T-helper 1 cell treated with Interleukin-12 subunit alpha and Interleukin-12 subunit beta and Interleukin-4 antibody, amounts not matched to agents 30 μg/mL and 1 μg/mL, for 36 hours (primary cell): Measurements from ENCODE around the gene DISP2.

ENCODE experiments used
- H3K27ac Mint-ChIP-seq: one replicate; pipeline ENCODE4 v1.8.0; 2021; ENCODE audit warnings: mild to moderate bottlenecking, mixed read lengths
- H3K27me3 Mint-ChIP-seq: one replicate; pipeline ENCODE4 v1.8.0; 2021; ENCODE audit warnings: low read depth, mixed read lengths
- H3K36me3 Mint-ChIP-seq: one replicate; pipeline ENCODE4 v1.8.0; 2021; ENCODE audit warnings: low read depth, mixed read lengths
- H3K4me1 Mint-ChIP-seq: one replicate; pipeline ENCODE4 v1.8.0; 2021; ENCODE audit warnings: low read depth, mixed read lengths
- H3K4me3 Mint-ChIP-seq: one replicate; pipeline ENCODE4 v1.8.0; 2021; ENCODE audit warnings: mild to moderate bottlenecking, moderate library complexity, mixed read lengths
- H3K9me3 Mint-ChIP-seq: one replicate; pipeline ENCODE4 v1.8.0; 2021; ENCODE audit warnings: mixed read lengths

The DISP2 gene

GRCh38 chr15:40397688-40398412 is 39.8 kb downstream of the DISP2 start:
- H3K4me1 Mint-ChIP-seq, result peaks cover 24% of the 10 kb centered on the region
- H3K27ac Mint-ChIP-seq, result no peak overlapping the region
- H3K9me3 Mint-ChIP-seq, result no peaks in the 10 kb centered on the region

GRCh38 chr15:40398413-40398873 is 40.4 kb downstream of the DISP2 start:
- Mint-ChIP-seq H3K27ac (peak overlapping the region; percentile 62), H3K4me3 (peak overlapping the region; percentile 65), H3K9me3 (no peaks in the 10 kb centered on the region), H3K27me3 (no peaks in the 10 kb centered on the region), H3K36me3 (peaks cover 20% of the 10 kb centered on the region), H3K4me1 (peaks cover 26% of the 10 kb centered on the region)

More at GRCh38 chr15:40397688-40398412, 39.8 kb downstream of the DISP2 start:
- H3K36me3 Mint-ChIP-seq, result peaks cover 25% of the 10 kb centered on the region
- peak overlapping the region; percentile 65 for H3K4me3 Mint-ChIP-seq
- H3K27me3 Mint-ChIP-seq, result no peaks in the 10 kb centered on the region

DNA sequence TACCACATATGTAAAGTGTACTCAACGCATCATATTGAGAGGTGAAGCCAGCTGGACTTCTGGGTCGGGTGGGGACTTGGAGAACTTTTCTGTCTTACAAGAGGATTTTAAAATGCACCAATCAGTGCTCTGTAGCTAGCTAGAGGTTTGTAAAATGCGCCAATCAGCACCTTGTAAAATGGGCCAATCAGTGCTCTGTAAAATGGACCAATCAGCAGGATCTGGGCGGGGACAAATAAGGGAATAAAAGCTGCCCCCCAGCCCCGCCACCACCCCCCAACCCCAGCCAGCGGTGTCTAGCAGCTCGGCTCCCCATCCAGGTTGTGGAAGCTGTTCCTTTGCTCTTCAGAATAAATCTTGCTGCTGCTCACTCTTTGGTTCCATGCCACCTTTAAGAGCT is 41.4 kb downstream of the DISP2 start:
- H3K36me3 Mint-ChIP-seq, result peaks cover 14% of the 10 kb centered on the region
- no peaks in the 10 kb centered on the region for H3K9me3 Mint-ChIP-seq
- peaks cover 31% of the 10 kb centered on the region for H3K4me1 Mint-ChIP-seq
- H3K27me3 Mint-ChIP-seq, result no peaks in the 10 kb centered on the region
- no peak overlapping the region for H3K4me3 Mint-ChIP-seq
- no peak overlapping the region for H3K27ac Mint-ChIP-seq

DNA sequence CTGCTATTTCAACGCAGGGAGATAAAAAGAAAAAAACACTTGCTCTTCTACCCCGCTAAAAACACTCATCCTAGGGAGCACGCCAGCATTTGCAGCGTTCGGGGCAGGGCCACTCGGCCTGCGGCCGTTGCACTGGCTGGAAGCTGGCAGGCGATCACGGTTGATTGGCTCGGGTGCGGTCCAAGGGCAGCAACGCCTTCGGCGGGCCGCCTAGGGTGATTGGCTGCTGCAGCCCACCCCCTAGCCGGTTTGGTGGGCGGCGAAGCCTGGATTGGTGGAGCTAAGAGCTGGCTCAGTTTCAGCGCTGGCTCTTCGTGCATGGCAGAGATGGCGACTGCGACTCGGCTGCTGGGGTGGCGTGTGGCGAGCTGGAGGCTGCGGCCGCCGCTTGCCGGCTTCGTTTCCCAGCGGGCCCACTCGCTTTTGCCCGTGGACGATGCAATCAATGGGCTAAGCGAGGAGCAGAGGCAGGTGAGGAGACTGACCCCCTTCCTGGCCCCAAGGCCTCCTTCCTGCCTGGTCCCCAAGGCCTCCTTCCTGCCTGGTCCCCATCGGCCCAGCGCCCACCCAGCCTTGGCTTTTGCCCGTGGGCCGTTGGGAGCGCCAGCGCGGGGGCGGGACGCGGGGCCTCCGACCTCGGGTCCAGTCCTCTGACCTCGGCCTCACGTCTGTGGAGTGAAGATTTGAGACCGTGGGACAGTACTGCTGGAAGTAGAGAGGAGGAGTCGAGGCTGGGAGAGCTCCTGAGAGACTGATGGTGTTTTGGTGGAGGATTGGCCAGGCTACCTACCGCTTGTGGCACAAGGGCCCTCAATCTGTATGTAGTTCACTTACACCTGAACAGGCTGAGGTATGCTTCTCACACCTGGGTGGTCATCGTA is 47.7 kb downstream of the DISP2 start, which contains the start of gene IVD:
Gene IVD, plus strand, starts transcription at position 295 of the 881 bp plus-strand sequence. Its CDS starts 33 bp downstream, at position 328.
- no peaks in the 10 kb centered on the region for H3K27me3 Mint-ChIP-seq
- H3K4me3 Mint-ChIP-seq, result peak within 1 kb of the TSS; percentile 87
- peaks cover 12% of the 10 kb centered on the region for H3K36me3 Mint-ChIP-seq
- H3K4me1 Mint-ChIP-seq, result peaks cover 37% of the 10 kb centered on the region
- H3K9me3 Mint-ChIP-seq, result no peaks in the 10 kb centered on the region
- peak within 1 kb of the TSS; percentile 70 for H3K27ac Mint-ChIP-seq

- H3K4me1 Mint-ChIP-seq, result peaks cover 37% of the 10 kb centered on the region
- H3K4me3 Mint-ChIP-seq, result no peak overlapping the region
- H3K27ac Mint-ChIP-seq, result peak overlapping the region; percentile 10
- H3K27me3 Mint-ChIP-seq, result no peaks in the 10 kb centered on the region
- no peaks in the 10 kb centered on the region for H3K9me3 Mint-ChIP-seq
- peaks cover 23% of the 10 kb centered on the region for H3K36me3 Mint-ChIP-seq
Measured at GRCh38 chr15:40407330-40407990, 49.4 kb downstream of the DISP2 start.

GRCh38 chr15:40409366-40409765 is 51.3 kb downstream of the DISP2 start:
- H3K9me3 Mint-ChIP-seq, result no peaks in the 10 kb centered on the region
- peaks cover 31% of the 10 kb centered on the region for H3K4me1 Mint-ChIP-seq
- peaks cover 24% of the 10 kb centered on the region for H3K36me3 Mint-ChIP-seq
- no peak overlapping the region for H3K27ac Mint-ChIP-seq
- H3K27me3 Mint-ChIP-seq, result no peaks in the 10 kb centered on the region
- no peak overlapping the region for H3K4me3 Mint-ChIP-seq

DNA sequence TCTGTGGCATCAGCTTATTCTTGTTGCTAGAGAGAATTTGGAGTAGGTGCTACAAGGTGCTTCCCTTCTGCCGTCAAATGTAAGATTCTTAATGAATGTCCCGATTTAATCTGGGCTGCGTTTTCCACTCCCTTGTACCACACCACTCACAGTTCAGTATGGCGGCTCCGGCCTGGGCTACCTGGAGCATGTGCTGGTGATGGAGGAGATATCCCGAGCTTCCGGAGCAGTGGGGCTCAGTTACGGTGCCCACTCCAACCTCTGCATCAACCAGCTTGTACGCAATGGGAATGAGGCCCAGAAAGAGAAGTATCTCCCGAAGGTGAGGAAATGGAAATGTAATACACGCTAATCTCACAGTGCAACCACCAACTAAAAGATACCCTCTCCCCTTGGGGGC is 52.5 kb downstream of the DISP2 start:
- no peaks in the 10 kb centered on the region for H3K9me3 Mint-ChIP-seq
- H3K36me3 Mint-ChIP-seq, result peaks cover 24% of the 10 kb centered on the region
- no peak overlapping the region for H3K4me3 Mint-ChIP-seq
- H3K4me1 Mint-ChIP-seq, result peaks cover 21% of the 10 kb centered on the region
- H3K27ac Mint-ChIP-seq, result no peak overlapping the region
- H3K27me3 Mint-ChIP-seq, result no peaks in the 10 kb centered on the region

GRCh38 chr15:40412095-40412759 is 54.2 kb downstream of the DISP2 start:
- Mint-ChIP-seq H3K4me3 (no peak overlapping the region), H3K4me1 (peaks cover 19% of the 10 kb centered on the region), H3K27ac (no peak overlapping the region), H3K36me3 (peaks cover 24% of the 10 kb centered on the region), H3K9me3 (no peaks in the 10 kb centered on the region), H3K27me3 (no peaks in the 10 kb centered on the region)

DNA sequence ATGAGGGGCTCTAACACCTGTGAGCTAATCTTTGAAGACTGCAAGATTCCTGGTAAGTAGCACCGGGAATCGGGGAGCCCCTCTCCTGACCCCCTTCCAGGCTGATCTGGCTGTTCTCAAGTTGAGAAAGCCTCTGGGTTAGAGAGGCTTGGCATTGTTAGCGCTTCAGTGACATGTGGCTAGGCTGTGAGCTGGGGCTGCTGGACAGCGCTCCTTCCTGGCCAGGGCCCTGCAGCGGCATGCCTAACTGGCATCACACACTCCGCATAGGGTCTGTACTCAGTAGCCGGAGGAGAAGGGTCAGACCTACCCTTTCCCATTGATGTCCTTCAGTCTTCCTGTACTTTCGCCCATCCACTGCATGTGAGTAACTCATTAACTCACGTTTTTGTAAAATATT is 55.0 kb downstream of the DISP2 start:
- Mint-ChIP-seq H3K27ac (no peak overlapping the region), H3K4me1 (peaks cover 11% of the 10 kb centered on the region), H3K4me3 (no peak overlapping the region), H3K27me3 (no peaks in the 10 kb centered on the region), H3K9me3 (no peaks in the 10 kb centered on the region), H3K36me3 (peaks cover 22% of the 10 kb centered on the region)

GRCh38 chr15:40414816-40415215 is 56.8 kb downstream of the DISP2 start:
- H3K36me3 Mint-ChIP-seq, result peaks cover 22% of the 10 kb centered on the region
- no peaks in the 10 kb centered on the region for H3K27me3 Mint-ChIP-seq
- H3K4me3 Mint-ChIP-seq, result no peak overlapping the region
- H3K9me3 Mint-ChIP-seq, result no peaks in the 10 kb centered on the region
- peaks cover 3% of the 10 kb centered on the region for H3K4me1 Mint-ChIP-seq
- no peak overlapping the region for H3K27ac Mint-ChIP-seq

- Mint-ChIP-seq H3K27ac (no peak overlapping the region), H3K27me3 (no peaks in the 10 kb centered on the region), H3K4me3 (no peak overlapping the region), H3K4me1 (no peaks in the 10 kb centered on the region), H3K36me3 (peaks cover 21% of the 10 kb centered on the region), H3K9me3 (no peaks in the 10 kb centered on the region)
Measured at GRCh38 chr15:40415226-40415625, 57.2 kb downstream of the DISP2 start.

- H3K4me3 Mint-ChIP-seq, result no peak overlapping the region
- H3K36me3 Mint-ChIP-seq, result peaks cover 13% of the 10 kb centered on the region
- H3K27me3 Mint-ChIP-seq, result no peaks in the 10 kb centered on the region
Measured at GRCh38 chr15:40416056-40416455, 58.0 kb downstream of the DISP2 start.

GRCh38 chr15:40418126-40418525 is 60.1 kb downstream of the DISP2 start:
- Mint-ChIP-seq H3K27ac (no peak overlapping the region), H3K27me3 (no peaks in the 10 kb centered on the region), H3K4me1 (peaks cover 3% of the 10 kb centered on the region), H3K36me3 (peaks cover 2% of the 10 kb centered on the region), H3K4me3 (no peak overlapping the region), H3K9me3 (no peaks in the 10 kb centered on the region)

More at GRCh38 chr15:40416056-40416455, 58.0 kb downstream of the DISP2 start:
- Mint-ChIP-seq H3K4me1 (no peaks in the 10 kb centered on the region), H3K27ac (no peak overlapping the region), H3K9me3 (no peaks in the 10 kb centered on the region)
